CD4-positive, alpha-beta T cell (primary cell): ENCODE results near the gene HAGHL. TPM values are rescaled to one million over a fixed set of nuclear protein-coding genes. Genes with fewer than 3 reads are reported as not detected.

Experiments
- ATAC-seq: fragments of 200-7000 bp; cut with Tn5 transposase; one replicate; pipeline ENCODE4 v1.10.0; 2022; ENCODE audit warnings: mild to moderate bottlenecking; ENCODE audit not compliant: poor library complexity
- CTCF ChIA-PET: fragments of 350-600 bp; sonication (Branson Sonifier 250); formaldehyde crosslinking; loops from one replicate; lab custom pipeline; 2021; ENCODE audit warnings: antibody characterized with exemption, inconsistent platforms; lab: Charles Lee
- POLR2A ChIA-PET: fragments of 350-600 bp; sonication (Branson Sonifier 250); formaldehyde crosslinking; loops from one replicate; lab custom pipeline; 2021; ENCODE audit warnings: antibody characterized with exemption, inconsistent platforms; lab: Charles Lee
- DNase-seq, 14 experiments: peaks; one replicate each; pipeline ENCODE4 v3.0.0-alpha.2; 2013 to 2020; ENCODE audit warnings: mixed read lengths in 2 of 14
- H3K27ac ChIP-seq, 2 donors: one replicate each; pipeline versions ENCODE4 v1.5.1 to v1.7.0; 2013; ENCODE audit warnings: low read length in 2 of 2, low read depth in 1 of 2, mild to moderate bottlenecking in 1 of 2
- H3K27me3 ChIP-seq, 2 experiments: 1 replicate in 1 of 2; 2 replicates in 1 of 2; pipeline versions ENCODE4 v1.6.1 to v1.7.0; 2013; ENCODE audit warnings: low read length in 2 of 2, control low read depth in 1 of 2, mild to moderate bottlenecking in 1 of 2, moderate library complexity in 1 of 2; ENCODE audit not compliant: insufficient read depth in 2 of 2, control insufficient read depth in 1 of 2
- H3K36me3 ChIP-seq: one replicate; pipeline ENCODE4 v1.6.1; 2013; ENCODE audit warnings: low read length, control low read depth; ENCODE audit not compliant: insufficient read depth
- H3K4me1 ChIP-seq: one replicate; pipeline ENCODE4 v1.6.1; 2013; ENCODE audit warnings: low read length, control low read depth; ENCODE audit not compliant: insufficient read depth
- H3K4me3 ChIP-seq: one replicate; pipeline ENCODE4 v1.5.1; 2013; ENCODE audit warnings: mild to moderate bottlenecking, low read length, moderate library complexity
- H3K9me3 ChIP-seq, 2 experiments: 1 replicate in 1 of 2; 2 replicates in 1 of 2; pipeline versions ENCODE4 v1.6.1 to v1.7.0; 2013; ENCODE audit warnings: low read length in 2 of 2, mild to moderate bottlenecking in 2 of 2, control low read depth in 1 of 2, moderate library complexity in 1 of 2; ENCODE audit not compliant: control insufficient read depth in 1 of 2, insufficient read depth in 1 of 2
- H3K27ac Mint-ChIP-seq: one replicate; pipeline ENCODE4 v1.8.0; 2020; ENCODE audit warnings: mixed read lengths
- H3K27me3 Mint-ChIP-seq: one replicate; pipeline ENCODE4 v1.8.0; 2021; ENCODE audit warnings: mixed read lengths
- H3K36me3 Mint-ChIP-seq: one replicate; pipeline ENCODE4 v1.8.0; 2021; ENCODE audit warnings: low read depth, mixed read lengths
- H3K4me1 Mint-ChIP-seq: one replicate; pipeline ENCODE4 v1.8.0; 2021; ENCODE audit warnings: low read depth, mixed read lengths
- H3K4me3 Mint-ChIP-seq: one replicate; pipeline ENCODE4 v1.8.0; 2020; ENCODE audit warnings: mild to moderate bottlenecking, mixed read lengths
- H3K9me3 Mint-ChIP-seq: one replicate; pipeline ENCODE4 v1.8.0; 2020; ENCODE audit warnings: mixed read lengths
- CTCF ChIP-seq: fragments of 200-600 bp; IDR thresholded peaks from one replicate; pipeline ENCODE4 v1.8.0; 2022; ENCODE audit warnings: antibody characterized with exemption, mild to moderate bottlenecking
- intact Hi-C, 2 experiments: fragments of 100-400 bp; cut with DNase I in 1 of 2; cut with micrococcal nuclease in 1 of 2; formaldehyde crosslinking; loops; one replicate each; pipeline versions ENCODE4 v1.15.1 to v1.9.0; 2023 to 2025; cut with DNase I, micrococcal nuclease
- total RNA-seq, 174 experiments: library from RNA in 2 of 174; stranded (reverse) in 2 of 174; gene quantifications; one replicate each; pipeline ENCODE4 v1.2.3 and lab custom pipeline; 2021 to 2026

Gene HAGHL
- total RNA-seq, 2 experiments from 2014 or later: 7.1 to 9.2 TPM

DNA sequence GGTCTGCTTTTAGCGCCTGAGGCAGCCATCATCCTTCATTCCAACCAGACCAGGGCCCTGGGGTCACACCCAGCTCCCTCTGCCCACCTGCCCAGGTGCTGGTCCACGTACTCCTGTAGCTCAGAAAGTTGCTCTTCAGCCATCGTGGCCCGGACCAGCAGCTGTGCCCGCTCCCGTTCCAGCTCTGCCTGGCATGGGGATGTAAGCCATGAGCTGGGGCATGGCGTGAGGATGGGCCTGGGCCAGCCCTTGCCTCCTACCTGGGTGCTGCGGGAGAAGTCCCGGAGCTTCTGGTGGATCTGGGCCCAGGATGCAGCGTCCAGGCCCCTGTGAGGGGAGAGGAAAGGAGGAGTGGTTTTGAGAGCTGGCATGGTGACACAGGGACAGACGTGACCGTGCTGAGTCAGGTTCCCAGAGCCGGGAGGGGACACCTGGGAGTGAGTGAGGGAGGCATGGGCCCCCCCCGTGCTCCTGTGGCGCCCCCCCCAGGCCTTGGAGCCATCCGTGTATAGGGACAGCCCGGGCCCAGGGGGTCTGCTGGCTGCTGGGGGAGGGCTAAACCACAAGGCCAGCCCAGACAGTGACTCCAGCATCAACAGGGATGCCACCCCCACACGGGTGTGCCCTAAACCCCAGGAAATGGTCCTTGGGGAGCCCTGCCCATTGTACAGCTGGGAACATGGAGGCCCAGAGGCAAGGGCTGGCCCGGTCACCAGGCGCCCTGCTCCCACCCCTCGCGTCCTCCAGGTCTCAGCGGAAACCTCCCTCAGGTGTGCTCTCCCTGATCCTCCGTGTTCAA lies 3.9 kb upstream of the HAGHL start:
- H3K27ac ChIP-seq: no peak overlapping the region
- no peaks in the 10 kb centered on the region for H3K27me3 Mint-ChIP-seq
- POLR2A ChIA-PET: interaction anchor here (1.5 to 1.6 kb wide), 2 partner anchors 28 to 42 kb away, joined by 3 to 5 read pairs; no protein-coding TSS in a partner anchor
- intact Hi-C loops: no loop called here
- no peak for TF ChIP-seq CTCF
- no peak for DNase-seq
- peaks cover 0 to 8% of the 10 kb centered on the region in 2 experiments for H3K9me3 ChIP-seq
- H3K4me1 Mint-ChIP-seq: peaks cover 17% of the 10 kb centered on the region
- no peaks in the 10 kb centered on the region for H3K27me3 ChIP-seq
- H3K27ac Mint-ChIP-seq: no peak overlapping the region
- H3K36me3 ChIP-seq: no peaks in the 10 kb centered on the region
- ATAC-seq: no peak
- no peaks in the 10 kb centered on the region for H3K36me3 Mint-ChIP-seq
- no peaks in the 10 kb centered on the region for H3K9me3 Mint-ChIP-seq
- H3K4me1 ChIP-seq: peaks cover 56% of the 10 kb centered on the region
- CTCF ChIA-PET: interaction anchor here (0.8 kb wide), 1 partner anchor 10 kb away, joined by 3 read pairs; no protein-coding TSS in a partner anchor
- peak overlapping the region; percentile 54 for H3K4me3 Mint-ChIP-seq
- H3K4me3 ChIP-seq: no peak overlapping the region

GRCh38 chr16:723695-724094 lies 3.2 kb upstream of the HAGHL start:
- H3K27ac Mint-ChIP-seq: no peak overlapping the region
- Histone ChIP-seq H3K4me1 (peaks cover 61% of the 10 kb centered on the region), H3K4me3 (no peak overlapping the region), H3K36me3 (no peaks in the 10 kb centered on the region), H3K27me3 (no peaks in the 10 kb centered on the region), H3K9me3 (peaks cover 0 to 8% of the 10 kb centered on the region in 2 experiments), H3K27ac (no peak overlapping the region)
- TF ChIP-seq CTCF: no peak
- H3K36me3 Mint-ChIP-seq: no peaks in the 10 kb centered on the region
- no peaks in the 10 kb centered on the region for H3K27me3 Mint-ChIP-seq
- ATAC-seq (no peak), DNase-seq (no peak)
- no peaks in the 10 kb centered on the region for H3K9me3 Mint-ChIP-seq
- H3K4me1 Mint-ChIP-seq: peaks cover 17% of the 10 kb centered on the region
- ChIA-PET POLR2A (interaction anchor here (1.0 to 1.6 kb wide), 3 partner anchors 9 to 43 kb away, joined by 3 to 5 read pairs (median 3); no protein-coding TSS in a partner anchor), CTCF (no interaction called here)
- H3K4me3 Mint-ChIP-seq: peak overlapping the region; percentile 15
- intact Hi-C loops: no loop called here

GRCh38 chr16:724188-725040 lies 2.5 kb upstream of the HAGHL start:
- peaks cover 56% of the 10 kb centered on the region for H3K4me1 ChIP-seq

More at GRCh38 chr16:724188-725040, 2.5 kb upstream of the HAGHL start:
- TF ChIP-seq CTCF: no peak
- Mint-ChIP-seq H3K27me3 (no peaks in the 10 kb centered on the region), H3K36me3 (no peaks in the 10 kb centered on the region), H3K9me3 (no peaks in the 10 kb centered on the region), H3K4me1 (peaks cover 11% of the 10 kb centered on the region), H3K4me3 (peak overlapping the region; percentile 15), H3K27ac (no peak overlapping the region)
- Histone ChIP-seq H3K27ac (no peak overlapping the region), H3K27me3 (no peaks in the 10 kb centered on the region), H3K9me3 (peaks cover 0 to 8% of the 10 kb centered on the region in 2 experiments), H3K4me3 (no peak overlapping the region), H3K36me3 (no peaks in the 10 kb centered on the region)
- ChIA-PET POLR2A (interaction anchor here (1.0 to 5.0 kb wide), 4 partner anchors 9 to 43 kb away, joined by 3 to 30 read pairs (median 8); partner anchors contain the start of gene METRN), CTCF (interaction anchor here (0.9 kb wide), 1 partner anchor 12 kb away, joined by 3 read pairs; no protein-coding TSS in a partner anchor)
- intact Hi-C loops: no loop called here
- DNase-seq (no peak), ATAC-seq (no peak)
